GM19035 (cell line): ENCODE data around the gene KRTAP6-3.

ENCODE experiments used
- ATAC-seq: cut with Tn5 transposase; IDR thresholded peaks from one replicate; pipeline ENCODE4 v1.9.1; 2021; ENCODE audit not compliant: unreplicated experiment

Gene KRTAP6-3

GRCh38 chr21:30592140-30592539, at the start of gene KRTAP6-3:
Gene KRTAP6-3 (plus strand): TSS chr21:30592440. CDS start chr21:30592446, 6 bp downstream.
- no peak for ATAC-seq

GRCh38 chr21:30552782-30553181, 39.5 kb upstream of the KRTAP6-3 start:
- no peak for ATAC-seq

- ATAC-seq = no peak
Observed at GRCh38 chr21:30555095-30555494, 37.1 kb upstream of the KRTAP6-3 start.

- ATAC-seq = no peak
Observed at GRCh38 chr21:30561264-30561895, 30.9 kb upstream of the KRTAP6-3 start, which contains the start of gene KRTAP19-7. Gene KRTAP19-7 (minus strand): TSS chr21:30561314. CDS start chr21:30561289, 25 bp downstream.

GRCh38 chr21:30561957-30562356, 30.3 kb upstream of the KRTAP6-3 start:
- no peak for ATAC-seq

GRCh38 chr21:30563072-30563471, 29.2 kb upstream of the KRTAP6-3 start:
- no peak for ATAC-seq

- no peak for ATAC-seq
Observed at GRCh38 chr21:30563630-30564029, 28.6 kb upstream of the KRTAP6-3 start.

GRCh38 chr21:30567617-30568016, 24.6 kb upstream of the KRTAP6-3 start:
- no peak for ATAC-seq

GRCh38 chr21:30577766-30578165, 14.5 kb upstream of the KRTAP6-3 start:
- ATAC-seq = no peak

GRCh38 chr21:30579346-30579745, 12.9 kb upstream of the KRTAP6-3 start:
- ATAC-seq = no peak

GRCh38 chr21:30580132-30580531, 12.1 kb upstream of the KRTAP6-3 start:
- no peak for ATAC-seq

GRCh38 chr21:30582870-30583269, 9.4 kb upstream of the KRTAP6-3 start:
- no peak for ATAC-seq

GRCh38 chr21:30590297-30590696, 1.9 kb upstream of the KRTAP6-3 start, which contains the start of gene KRTAP22-2:
Gene KRTAP22-2 (minus strand): TSS chr21:30590397.
- no peak for ATAC-seq

- ATAC-seq = no peak
Observed at GRCh38 chr21:30598802-30599201, 6.6 kb downstream of the KRTAP6-3 start, which contains the start of gene KRTAP6-2. Gene KRTAP6-2 (minus strand): TSS chr21:30598902. CDS start chr21:30598874, 28 bp downstream.

GRCh38 chr21:30600787-30601186, 8.5 kb downstream of the KRTAP6-3 start, which contains the start of gene KRTAP22-1:
Gene KRTAP22-1 (plus strand): TSS chr21:30601087.
- no peak for ATAC-seq

GRCh38 chr21:30605968-30606367, 13.7 kb downstream of the KRTAP6-3 start:
- no peak for ATAC-seq

GRCh38 chr21:30612132-30612531, 19.9 kb downstream of the KRTAP6-3 start:
- ATAC-seq = no peak

GRCh38 chr21:30613836-30614235, 21.6 kb downstream of the KRTAP6-3 start, which contains the start of gene KRTAP6-1:
Gene KRTAP6-1 (minus strand): TSS chr21:30613930. CDS start chr21:30613904, 26 bp downstream.
- ATAC-seq = no peak

GRCh38 chr21:30615199-30615598, 23.0 kb downstream of the KRTAP6-3 start:
- ATAC-seq = no peak

- ATAC-seq = no peak
Observed at GRCh38 chr21:30616125-30616524, 23.9 kb downstream of the KRTAP6-3 start, which contains the start of gene KRTAP20-1. Gene KRTAP20-1 (plus strand): TSS chr21:30616425. CDS start chr21:30616455, 30 bp downstream.

- ATAC-seq = no peak
Observed at GRCh38 chr21:30620080-30620479, 27.8 kb downstream of the KRTAP6-3 start.

- ATAC-seq = no peak
Observed at GRCh38 chr21:30620522-30620921, 28.3 kb downstream of the KRTAP6-3 start, which contains the start of gene KRTAP20-4. Gene KRTAP20-4 (plus strand): TSS chr21:30620627.
